GM21381 (cell line): ENCODE results near the gene CEP170B.
"Not testable (repeated sequence)": the region's sequence is repeated elsewhere in the genome, so short reads cannot be mapped to it uniquely, and the experiment has no call there.

Experiments used
- ATAC-seq: cut with Tn5 transposase; IDR thresholded peaks from one replicate; pipeline ENCODE4 v1.9.1; 2021; ENCODE audit warnings: mild to moderate bottlenecking, moderate library complexity; ENCODE audit not compliant: unreplicated experiment

The CEP170B gene

DNA sequence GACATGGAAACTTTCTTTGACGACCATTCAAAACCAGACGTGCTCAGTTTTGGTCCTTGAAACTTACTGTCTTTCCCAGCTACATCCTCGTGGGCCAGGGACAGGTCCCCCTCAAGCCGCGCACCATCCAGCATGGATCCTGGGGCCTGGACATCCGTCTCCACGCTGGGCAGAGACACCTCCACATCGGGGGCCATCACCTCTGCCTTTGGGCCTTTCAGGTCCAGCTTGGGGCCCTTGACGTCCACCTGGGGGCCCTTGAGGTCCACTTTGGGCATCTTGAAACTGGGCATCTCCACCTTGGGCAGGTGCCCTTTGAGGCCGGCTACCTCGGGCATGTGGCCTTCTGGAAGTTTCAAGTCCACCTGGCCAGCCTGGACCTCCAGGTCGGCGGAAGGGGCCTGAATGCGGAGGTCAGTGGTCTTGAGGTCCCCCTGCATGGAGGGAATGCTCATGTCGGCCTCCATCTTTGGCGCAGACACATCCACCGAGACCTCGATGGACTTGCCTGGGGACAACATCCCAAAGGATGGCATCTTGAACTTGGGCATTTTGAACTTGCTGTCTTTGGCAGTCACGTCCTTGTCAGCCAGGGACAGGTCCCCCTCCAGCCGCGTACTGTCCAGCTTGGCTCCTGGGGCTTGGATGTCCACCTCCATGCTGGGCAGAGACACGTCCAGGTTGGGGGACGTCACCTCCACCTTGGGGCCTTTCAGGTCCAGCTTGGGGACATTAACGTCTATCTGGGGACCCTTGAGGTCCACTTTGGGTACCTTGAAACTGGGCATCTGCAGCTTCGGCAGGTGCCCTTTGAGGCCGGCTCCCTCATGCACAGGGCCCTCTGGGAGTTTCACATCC lies 76.7 kb downstream of the CEP170B start:
- ATAC-seq = no peak

DNA sequence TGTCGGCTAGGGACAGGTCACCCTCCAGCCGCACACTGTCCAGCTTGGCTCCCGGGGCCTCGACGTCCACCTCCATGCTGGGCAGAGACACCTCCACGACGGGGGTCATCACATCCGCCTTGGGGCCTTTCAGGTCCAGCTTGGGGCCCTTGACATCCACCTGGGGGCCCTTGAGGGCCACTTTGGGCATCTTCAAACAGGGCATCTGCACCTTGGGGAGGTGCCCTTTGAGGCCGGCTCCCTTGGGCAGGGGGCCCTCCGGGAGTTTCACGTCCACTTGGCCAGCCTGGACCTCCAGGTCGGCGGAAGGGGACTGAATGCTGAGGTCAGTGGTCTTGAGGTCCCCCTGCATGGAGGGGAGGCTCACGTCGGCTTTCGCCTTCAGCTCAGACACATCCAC lies 77.5 kb downstream of the CEP170B start:
- ATAC-seq = no peak

DNA sequence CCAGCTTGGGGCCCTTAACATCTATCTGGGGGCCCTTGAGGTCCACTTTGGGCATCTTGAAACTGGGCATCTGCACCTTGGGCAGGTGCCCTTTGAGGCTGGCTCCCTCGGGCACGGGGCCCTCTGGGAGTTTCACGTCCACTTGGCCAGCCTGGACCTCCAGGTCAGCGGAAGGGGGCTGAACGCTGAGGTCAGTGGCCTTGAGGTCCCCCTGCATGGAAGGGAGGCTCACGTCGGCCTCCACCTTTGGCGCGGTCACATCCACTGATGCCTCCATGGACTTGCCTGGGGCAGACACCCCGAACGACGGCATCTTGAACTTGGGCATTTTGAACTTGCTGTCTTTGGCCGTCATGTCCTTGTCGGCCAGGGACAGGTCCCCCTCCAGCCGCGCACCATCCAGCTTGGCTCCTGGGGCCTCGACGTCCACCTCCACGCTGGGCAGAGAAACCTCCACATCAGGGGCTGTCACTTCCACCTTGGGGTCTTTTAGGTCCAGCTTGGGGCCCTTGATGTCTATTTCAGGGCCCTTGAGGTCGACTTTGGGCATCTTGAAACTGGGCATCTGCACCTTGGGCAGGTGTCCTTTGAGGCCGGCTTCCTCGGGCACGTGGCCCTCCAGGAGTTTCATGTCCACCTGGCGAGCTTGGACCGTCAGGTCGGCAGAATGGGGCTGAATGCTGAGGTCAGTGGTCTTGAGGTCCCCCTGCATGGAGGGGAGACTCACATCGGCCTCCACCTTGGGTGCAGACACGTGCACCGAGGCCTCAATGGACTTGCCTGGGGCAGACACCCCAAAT lies 78.3 kb downstream of the CEP170B start:
- not testable (repeated sequence) for ATAC-seq

DNA sequence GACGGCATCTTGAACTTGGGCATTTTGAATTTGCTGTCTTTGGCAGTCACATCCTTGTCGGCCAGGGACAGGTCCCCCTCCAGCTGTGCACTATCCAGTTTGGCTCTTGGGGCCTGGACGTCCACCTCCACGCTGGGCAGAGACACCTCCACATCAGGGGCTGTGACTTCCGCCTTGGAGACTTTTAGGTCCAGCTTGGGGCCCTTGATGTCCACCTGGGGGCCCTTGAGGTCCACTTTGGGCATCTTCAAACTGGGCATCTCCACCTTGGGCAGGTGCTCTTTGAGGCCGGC lies 78.9 kb downstream of the CEP170B start:
- not testable (repeated sequence) for ATAC-seq

DNA sequence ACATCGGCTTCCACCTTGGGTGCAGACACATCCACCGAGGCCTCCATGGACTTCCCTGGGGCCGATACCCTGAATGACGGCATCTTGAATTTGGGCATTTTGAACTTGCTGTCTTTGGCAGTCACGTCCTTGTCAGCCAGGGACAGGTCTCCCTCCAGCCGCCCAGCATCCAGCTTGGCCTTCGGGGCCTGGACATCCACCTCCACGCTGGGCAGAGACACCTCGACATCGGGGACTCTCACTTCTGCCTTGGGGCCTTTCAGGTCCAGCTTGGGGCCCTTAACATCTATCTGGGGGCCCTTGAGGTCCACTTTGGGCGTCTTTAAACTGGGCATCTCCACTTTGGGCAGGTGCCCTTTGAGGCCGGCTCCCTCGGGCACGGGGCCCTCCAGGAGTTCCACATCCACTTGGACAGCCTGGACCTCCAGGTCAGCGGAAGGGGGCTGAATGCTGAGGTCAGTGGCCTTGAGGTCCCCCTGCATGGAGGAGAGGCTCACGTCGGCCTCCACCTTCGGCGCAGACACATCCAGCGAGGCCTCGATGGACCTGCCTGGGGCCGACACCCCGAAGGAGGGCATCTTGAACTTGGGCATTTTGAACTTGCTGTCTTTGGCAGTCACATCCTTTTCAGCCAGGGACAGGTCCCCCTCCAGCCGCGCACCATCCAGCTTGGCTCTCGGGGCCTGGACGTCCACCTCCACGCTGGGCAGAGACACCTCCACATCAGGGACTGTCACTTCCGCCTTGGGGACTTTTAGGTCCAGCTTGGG lies 79.6 kb downstream of the CEP170B start:
- ATAC-seq = not testable (repeated sequence)

DNA sequence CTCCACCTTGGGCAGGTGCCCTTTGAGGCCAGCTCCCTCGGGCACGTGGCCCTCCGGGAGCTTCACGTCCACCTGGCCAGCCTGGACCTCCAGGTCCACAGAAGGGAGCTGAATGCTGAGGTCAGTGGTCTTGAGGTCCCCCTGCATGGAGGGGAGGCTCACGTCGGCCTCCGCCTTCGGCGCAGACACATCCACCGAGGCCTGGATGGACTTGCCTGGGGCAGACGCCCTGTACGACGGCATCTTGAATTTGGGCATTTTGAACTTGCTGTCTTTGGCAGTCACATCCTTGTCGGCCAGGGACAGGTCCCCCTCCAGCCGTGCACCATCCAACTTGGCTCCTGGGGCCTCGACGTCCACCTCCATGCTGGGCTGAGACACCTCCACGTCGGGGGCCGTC lies 80.2 kb downstream of the CEP170B start:
- not testable (repeated sequence) for ATAC-seq
